Stimulated activated CD4-positive, alpha-beta T cell treated with anti-CD3 and anti-CD28 coated beads, Interleukin-12 subunit alpha, Interleukin-12 subunit beta, amount 100 ng/mL, for 4 hours (primary cell): Measurements from ENCODE around the gene PLA2G4E.

Experiments
- DNase-seq: peaks from one replicate; pipeline ENCODE4 v3.0.0-alpha.2; 2020

Gene PLA2G4E

GRCh38 chr15:41972253-41973242 is 48.3 kb downstream of the PLA2G4E start, which contains the start of gene EHD4:
EHD4 (minus strand) TSS chr15:41972557; CDS start chr15:41972494, 63 bp downstream.
- peak; percentile 89 for DNase-seq

GRCh38 chr15:41971895-41972252 is 49.0 kb downstream of the PLA2G4E start:
- no peak for DNase-seq

DNA sequence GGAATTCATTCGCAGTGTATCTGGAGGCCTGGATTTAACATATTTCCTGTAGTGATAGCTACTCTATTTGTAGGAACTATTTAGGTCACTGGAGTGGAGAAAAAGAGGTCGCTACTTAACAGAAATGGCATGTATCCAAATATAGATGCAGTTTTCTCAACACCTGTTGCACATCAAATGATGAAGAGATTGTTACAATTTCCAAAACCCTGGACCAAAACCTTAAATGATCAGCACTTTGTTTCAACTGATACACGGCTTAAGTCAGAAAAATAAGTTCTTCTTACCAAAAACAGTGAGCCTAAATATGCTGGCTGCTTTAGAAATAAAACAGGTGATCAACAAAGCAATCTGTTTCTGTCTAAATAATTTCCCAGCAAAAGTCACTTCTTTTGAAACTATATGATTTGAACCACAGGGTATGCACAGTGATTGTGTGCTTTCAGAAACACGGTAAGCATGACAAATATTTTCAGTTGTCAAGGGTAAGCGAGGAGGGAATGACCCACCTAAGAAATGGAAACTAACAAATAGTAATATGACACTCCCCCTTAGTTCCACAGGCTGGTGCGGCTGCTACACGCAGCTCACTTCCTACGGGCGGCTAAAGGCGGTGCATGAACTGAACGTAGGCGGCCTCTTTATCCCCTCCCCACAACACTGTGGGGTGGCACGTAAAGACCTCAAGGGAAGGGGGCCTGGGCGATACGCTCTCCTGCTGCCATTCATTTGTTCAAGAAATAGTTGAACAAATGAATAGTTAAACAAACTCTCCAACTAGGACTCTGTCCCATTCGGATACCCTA is 49.5 kb downstream of the PLA2G4E start:
- DNase-seq: peak; percentile 63

DNA sequence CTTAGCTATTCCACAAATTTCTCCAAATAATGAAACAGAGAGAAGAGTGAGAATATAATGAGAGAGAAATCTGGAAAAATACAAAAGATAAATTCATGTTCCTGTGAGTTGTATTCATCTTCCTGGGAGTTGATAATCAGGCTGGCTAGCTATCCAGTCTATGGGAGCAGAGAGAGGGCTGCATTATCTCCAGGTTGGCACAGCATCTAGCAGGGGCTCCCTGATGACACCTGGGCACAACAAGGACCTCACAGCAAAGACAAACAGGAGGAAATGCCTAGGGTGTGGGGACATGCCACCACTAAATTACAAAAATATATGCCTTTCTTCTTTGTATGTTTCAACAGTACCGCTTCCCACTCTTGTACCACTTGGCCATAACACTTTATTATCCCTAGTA is 50.4 kb downstream of the PLA2G4E start:
- no peak for DNase-seq

GRCh38 chr15:41969851-41970431 is 50.9 kb downstream of the PLA2G4E start:
- no peak for DNase-seq

DNA sequence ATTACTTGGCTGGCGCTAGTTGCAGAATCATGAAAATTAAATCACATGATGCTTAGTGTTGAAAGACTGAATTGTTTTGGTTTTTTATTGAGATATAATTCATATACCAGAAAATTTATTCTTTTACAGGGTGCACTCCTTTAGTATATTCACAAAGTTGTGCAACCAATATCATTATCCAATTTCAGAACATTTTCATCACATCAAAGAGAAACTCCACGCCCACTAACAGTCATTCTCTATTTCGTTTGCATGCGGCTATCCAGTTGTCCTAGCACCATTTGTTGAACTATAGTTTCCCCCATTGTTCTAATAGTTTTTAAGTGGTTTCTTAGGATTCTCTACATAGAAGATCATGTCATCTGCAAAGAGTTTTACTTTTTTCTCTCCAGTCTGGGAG is 52.1 kb downstream of the PLA2G4E start:
- no peak for DNase-seq

DNA sequence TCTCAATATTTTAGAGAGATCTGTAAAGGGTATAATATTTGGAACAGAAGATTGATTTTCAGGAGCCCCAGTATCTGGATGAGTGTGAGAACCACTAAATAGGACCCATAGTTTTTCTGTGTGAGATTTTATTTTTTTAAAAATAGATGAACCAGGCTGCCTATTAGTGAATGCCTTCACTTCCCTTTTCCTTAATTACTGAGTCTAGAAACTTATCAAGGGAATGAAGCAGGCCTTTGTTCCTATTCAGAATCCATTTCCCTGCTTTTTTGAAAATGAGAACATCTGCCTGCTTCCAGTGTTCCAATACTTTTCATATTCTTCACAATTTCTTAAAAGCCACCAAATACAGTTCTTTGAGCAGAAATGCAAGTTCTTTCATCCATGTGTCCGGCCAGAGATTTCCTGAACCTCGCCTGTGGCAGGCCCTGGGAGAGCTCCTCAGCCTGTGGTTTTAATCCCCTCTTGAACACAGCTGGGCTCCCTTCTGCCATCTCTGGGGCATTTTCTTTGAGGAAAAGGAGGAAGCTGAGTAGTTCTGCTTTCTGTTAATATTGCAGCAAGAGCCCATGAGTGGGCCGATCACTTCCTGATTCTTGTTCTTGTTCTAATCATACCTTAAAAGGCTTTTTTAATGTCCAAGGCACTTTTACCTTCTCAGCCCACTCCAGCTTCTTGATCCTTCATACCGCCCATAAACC is 53.2 kb downstream of the PLA2G4E start:
- DNase-seq: no peak

DNA sequence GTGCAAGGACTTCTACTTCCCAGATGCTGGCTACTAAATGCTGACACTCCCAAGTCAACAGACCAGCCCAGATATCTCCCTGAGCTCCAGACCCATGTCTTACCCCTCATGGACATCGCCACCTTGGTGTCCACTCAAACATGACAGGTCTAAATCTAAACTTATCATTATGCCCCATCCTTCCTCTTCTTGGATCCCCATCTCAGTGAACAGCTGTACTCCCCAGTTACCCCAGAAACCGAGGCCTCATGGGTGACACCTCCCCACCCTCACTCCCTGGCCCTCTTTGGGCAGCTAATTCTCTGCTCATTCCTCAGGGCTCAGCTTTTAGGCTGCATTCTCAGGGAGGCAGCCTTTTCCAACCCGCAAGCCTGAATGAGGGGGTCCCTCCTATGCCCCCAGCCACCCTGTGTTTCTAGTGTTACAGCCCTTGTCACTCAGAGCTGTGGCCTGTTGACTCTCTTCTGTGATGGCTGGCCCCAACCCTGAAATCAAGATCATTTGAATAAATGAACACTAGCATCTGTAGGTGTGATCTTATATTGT is 53.8 kb downstream of the PLA2G4E start:
- DNase-seq: no peak

- DNase-seq: no peak
These were observed 54.4 kb downstream of the PLA2G4E start for GRCh38 chr15:41966414-41966812.

DNA sequence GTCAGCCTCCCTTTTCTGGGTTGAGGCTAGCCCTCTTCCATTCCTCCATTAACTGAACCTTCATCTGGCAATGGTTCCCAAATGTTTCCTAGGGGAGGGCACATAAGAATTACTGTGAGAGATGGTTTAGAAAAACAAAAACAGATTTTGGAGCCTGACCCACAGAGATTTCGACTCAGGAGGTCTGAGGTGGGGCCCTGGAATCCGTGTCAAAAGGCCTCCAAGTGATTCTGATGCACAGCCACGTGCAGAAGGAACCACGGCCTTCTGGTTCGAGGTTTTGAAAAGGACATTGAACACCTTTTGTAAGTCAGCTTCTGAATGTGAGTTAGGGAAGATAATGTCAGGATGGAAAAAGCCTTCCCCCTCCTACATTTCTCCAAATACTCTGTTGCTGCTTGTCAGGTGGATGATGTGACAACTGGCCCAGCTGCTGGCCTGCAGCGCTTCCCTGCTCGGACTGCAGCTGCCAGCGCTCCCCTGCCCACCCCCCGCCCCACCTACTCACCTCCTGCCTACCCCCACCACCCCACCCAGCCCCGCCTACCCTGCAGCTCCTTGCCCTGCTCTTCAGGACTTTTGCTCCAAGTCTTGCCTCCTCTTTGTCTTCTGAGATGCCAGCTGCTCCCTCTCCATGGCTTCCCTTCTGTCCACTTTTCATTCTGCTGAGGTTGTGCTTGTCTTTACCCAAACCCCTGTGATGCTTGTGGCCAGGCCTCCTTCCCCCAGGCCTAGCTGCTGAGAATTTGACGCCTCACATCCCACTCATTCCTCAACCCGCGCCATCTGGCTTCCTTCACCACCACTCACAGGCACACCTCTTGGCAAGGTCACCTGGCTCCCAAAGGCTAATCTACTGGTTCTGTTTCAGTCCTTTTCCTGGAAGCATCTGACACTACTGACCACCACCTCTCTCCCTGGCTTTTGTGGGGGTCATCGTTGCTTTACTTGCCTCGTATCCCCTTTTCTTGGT is 55.1 kb downstream of the PLA2G4E start:
- DNase-seq: no peak

DNA sequence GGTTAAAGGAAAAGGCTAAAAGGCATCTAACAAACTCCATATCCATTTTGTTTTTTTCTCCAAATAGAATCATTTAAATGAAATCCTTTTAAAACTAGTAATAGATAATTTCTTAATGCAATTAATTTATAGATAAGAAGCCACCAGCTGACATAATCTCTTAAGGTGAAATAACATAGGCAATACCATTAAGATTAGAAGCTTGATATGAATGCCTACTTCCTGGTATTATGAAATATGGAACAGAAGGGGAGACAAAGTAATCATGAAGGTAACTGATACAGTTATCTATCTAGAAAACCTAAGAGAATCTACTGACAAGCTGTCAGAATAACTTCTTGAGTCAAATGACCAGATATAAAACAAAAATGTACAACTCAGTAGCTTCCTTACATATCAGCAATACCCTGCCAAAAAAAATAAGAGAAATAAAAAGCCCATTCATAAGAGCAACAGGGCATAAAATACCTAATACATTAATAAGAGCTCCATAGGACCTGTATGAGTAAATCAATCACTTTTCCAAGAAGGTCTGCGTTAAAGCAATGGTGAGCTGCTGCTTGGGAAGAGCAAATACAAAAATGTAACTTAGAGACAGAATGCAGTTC is 59.1 kb downstream of the PLA2G4E start:
- no peak for DNase-seq

DNA sequence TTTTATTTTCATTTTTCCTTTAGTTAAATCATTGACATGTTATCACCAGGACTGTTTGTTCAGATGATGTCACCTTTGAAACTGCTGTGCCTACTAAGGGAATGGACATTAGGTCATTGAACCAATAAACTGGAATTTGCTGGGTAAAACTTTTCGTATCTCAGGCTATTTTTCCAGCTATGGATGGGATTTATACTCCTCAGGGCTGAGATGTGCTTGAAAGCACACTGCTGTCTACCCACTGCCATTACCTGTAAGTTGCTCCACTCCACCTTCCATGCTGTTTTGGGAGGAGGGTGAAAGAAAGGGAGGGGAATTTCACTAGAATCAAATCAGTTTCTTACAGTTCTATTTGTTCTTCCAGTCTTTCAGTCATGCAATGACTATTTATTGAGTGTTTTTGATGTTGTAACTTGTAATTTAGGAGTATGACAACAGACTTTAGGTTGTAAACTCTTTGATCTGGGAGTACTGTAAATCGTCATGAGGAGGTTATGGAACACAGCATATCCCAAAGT is 59.8 kb downstream of the PLA2G4E start:
- no peak for DNase-seq

DNA sequence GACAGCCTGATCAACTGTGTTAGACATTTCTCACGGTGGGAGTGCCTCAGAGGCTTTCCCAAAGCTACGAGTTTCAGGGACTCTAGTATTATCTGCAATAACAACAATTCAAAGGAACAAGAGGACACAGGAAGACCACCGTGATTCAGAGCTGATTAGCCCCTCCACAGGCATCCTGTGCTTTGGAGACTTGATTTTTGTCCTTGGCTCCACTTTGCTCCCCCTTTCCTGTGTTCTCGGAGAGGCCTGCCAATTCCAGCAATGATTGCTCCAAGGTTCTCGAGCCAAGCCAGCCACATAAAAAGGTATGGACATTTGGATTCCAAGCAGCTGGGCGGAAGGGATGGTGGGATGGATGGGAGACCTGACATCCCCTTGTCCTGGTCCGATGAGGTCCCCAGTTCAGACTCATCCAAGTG is 62.8 kb downstream of the PLA2G4E start:
- no peak for DNase-seq

- no peak for DNase-seq
These were observed 63.6 kb downstream of the PLA2G4E start for GRCh38 chr15:41957021-41957897.

GRCh38 chr15:41955807-41956525 is 64.9 kb downstream of the PLA2G4E start:
- no peak for DNase-seq

DNA sequence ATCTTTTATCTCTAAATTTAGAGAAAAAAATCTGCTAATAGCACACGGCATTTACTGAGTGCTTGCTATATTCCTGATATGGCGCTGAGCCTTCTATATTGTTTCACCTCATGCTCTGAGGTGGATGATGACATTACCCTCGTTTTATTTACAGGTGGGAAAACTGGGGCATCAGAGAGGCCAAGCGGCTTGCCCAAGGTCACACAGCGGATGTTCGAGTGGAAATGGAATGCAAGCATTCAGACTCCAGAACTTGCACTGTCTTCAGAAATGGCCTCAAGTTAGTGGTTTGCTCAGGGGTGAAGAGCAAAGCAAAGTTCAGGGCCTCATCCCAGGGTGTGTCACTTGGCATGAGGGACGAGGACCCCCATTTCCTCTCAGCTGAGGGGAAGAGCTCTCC is 65.7 kb downstream of the PLA2G4E start:
- DNase-seq: no peak

GRCh38 chr15:41954036-41954435 is 66.8 kb downstream of the PLA2G4E start:
- no peak for DNase-seq

DNA sequence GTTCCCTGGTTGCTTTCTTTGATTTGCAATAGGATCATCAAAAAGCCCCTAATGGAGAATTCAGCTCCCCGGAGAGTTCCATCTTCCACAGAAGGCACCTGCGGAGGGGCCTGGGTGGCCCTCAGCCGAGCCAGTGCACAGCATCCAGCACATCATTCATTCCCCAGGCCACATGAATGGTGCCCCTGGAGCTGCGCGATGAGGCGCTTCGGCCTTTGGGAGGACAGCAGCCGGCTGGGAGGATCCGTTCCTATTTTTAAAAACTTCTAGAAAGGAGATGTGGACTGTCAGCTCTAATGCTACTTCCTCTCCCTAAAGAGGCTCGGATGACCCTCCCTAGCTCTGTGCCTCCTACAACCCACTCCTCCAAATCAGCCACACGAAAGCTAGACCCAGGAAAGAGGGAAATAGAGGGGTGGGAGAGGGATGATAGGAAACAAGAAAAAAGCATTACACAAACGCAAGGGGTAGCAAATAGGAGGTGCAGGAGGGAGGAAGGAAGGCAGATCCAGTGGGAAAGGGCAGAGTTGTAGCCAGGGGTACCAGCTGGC is 68.8 kb downstream of the PLA2G4E start:
- DNase-seq: no peak
